HG03565 (cell line): Measurements from ENCODE around the gene SOX8.

Source experiments
- ATAC-seq: cut with Tn5 transposase; IDR thresholded peaks from one replicate; pipeline ENCODE4 v1.9.1; 2021; ENCODE audit warnings: mild to moderate bottlenecking, moderate library complexity; ENCODE audit not compliant: unreplicated experiment

Gene SOX8

DNA sequence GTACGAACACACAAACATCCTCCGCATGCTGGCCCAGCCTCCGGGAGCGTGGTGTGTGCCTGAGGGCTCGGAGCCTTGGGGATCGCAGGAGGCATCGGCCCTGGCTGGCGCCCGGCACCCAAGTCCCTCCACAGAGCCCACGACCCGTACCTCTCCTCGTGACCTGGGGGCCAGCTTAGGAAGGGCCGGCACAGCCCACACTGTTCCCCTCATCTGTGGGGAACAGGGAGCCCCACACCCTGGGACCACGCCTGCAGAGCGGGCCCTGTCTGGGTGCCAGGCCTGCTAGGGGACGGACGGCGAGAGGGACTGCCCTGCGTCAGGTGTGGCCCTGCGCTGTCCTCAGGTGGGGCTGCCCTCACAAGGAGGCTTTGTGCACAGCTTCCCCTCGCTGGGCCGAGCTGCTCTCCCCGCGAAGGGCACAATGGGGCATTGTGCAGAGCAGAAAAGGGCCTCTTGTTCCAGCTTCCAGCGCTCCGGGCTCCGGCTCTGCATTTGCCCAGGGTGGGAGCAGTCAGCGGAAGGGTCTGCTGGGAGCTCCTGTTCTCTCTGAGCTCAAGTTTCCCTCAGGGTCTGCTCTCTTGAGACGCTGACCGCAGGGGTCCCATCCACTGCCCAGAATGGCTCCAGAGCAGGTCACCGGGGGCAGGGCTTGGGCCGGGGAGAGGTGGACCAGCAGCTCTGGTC is 9.1 kb upstream of the SOX8 start:
- ATAC-seq, result no peak

DNA sequence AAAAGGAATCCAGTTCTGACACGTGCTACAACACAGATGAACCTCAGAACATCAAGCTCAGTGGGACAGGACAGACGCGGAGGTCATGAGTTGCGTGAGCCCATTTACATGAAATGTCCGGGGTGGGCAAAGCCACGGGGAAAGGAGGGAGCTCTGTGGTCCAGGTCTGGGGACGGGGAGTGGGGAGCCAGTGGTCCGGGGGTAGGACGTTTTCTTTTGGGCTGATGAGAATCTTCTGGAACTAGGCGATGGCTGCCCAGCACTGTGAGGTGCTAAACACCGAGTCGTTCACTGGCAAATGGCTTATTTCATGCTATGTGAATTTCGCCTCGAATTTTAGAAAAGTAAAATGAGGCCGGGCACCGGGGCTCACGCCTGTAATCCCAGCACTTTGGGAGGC is 8.2 kb upstream of the SOX8 start:
- no peak for ATAC-seq

DNA sequence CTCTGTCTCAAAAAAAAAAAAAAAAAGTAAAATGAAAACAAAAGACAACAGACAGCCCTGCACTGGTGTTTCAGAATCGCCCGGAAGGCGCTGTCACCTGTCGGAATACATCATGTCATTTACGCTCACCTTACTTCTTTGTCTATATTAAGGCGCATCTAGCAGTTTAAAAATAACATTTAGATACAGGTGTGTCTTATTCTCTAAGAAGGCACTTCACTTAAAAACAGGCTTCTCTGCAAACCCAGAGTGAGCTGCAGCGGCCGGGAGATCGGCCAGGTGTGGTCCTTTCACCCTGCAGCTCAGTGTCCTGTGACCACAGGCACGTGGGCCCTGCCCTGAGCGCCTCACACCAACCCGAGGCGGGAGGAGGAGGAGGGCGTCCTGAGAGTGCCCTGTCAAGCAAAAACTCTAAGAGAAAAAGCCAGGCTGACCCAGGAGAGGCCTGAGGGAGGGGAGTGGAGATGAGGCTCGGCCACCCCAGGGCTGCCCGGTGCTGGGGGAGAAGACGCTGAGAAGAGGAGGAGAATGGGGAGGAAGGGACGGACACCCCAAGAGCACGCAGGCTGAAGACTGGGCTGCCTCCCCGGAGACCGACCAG is 7.5 kb upstream of the SOX8 start:
- ATAC-seq, result no peak

DNA sequence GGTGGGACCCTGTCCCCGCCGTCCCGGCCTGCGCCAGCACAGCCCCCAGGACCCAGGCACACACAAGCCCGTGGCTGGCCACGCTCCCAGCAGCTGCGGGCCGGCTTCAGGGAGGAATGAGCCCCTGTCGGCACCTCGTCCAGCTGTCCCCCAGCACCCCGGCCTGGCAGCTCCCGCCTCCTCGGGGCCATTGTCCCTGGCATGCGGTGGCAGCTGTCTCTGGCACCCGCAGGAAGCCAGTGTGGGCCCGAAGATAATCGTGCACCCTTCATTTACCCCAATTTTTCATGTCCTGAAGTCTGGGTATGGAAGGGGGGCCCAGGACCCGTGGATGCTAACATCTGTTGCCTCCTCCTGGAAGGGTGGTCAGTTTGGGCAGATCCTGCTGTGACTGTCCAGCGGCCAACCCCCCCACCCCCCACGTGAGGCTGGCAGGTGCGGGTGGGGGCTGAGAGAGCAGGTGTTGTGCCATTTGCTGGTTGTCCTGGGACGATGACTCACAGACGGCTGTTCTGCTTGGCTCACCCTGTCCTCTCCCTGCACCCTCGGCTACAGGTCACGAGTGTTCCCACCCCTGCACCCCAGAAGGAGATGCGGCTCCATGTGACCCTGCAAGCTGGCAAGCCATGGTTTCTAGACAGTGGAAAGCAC is 6.8 kb upstream of the SOX8 start:
- ATAC-seq, result no peak

DNA sequence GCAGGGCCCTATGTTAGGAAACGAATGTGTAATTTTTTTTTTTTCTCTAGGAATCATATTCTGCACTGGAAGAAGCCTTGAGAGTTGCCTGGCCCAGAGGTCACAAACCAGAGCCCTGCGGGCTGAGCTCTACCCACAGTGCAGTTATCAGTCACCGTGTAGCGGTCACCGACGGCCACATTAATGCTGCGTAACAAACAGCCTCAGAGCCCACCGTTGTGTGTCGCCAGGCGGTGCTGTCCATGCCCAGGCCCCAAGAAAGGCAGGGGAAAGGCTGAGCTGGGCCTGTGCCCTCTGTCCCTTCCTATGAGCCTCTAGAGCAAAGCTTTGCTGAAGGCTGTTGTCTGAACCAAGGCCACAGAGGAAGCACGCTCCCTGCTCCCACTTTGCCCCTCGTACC is 6.3 kb upstream of the SOX8 start:
- ATAC-seq, result no peak

DNA sequence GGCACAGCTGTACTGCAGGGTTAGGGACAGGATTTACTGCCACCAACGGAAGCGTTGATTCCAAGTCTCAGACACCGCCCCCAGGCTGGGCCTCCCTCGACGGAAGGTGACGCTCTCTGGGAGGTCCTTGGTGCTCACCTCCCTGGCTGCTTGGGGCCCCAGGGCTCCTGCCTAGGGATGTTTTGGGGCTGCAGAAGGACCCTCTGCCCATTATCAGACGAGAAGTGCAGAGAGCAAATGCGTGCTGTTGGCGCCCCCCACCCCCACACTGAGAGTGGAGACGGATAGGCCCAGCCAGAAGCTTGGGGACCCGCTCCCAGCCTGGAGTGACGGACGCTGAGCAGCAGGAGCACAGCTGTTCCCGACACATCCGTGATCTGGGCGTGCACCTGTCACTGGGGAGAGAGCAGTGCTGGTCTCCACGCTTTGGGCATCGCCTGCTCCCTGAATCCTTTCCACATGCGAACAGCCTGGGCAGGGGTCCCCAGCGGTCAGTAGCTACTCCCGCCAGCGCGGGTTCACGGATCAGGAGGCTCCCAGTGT is 5.1 kb upstream of the SOX8 start:
- ATAC-seq, result no peak

DNA sequence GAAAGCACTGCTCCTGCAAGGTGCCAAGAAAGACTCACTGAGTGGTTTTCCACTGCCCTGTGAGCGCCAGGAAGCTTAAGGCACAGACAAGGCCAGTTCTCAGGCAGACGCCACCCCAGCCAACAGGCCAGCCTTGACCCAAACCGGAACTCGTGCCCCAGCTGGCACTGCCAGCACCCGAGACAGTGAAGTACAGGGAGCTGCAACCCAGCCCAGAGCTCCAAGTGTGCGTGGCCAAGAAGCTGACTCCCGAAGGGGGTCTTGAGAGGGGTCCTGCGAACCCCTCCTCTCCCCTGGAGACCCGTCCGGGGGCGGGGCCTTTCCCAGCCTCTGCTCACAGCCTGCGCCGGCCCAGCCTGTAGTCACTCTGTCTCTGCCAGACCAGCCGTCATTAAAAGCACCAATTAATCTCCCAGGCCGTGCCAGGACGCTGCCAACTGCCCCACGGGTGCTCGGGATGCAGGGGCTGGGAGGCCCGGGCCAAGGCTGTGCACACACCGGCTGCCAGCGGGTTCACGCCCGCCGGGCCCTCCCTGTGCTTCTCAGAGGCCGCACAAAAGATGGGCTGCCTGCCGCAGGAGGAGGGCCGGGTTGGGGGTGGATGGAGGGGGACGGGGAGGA is 4.4 kb upstream of the SOX8 start:
- no peak for ATAC-seq

DNA sequence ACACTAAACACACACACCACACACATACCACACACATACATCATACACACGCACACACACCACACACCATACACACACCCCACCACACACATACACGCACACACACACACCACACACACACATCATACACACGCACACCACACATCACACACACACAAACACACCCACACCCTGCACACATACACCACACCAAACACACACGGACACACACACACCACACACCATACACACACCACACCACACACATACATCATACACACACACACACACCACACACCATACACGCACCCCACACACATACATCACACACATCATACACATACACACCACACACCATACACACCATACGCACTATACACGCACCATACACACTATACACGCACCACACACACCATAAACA is 3.7 kb upstream of the SOX8 start:
- no peak for ATAC-seq

DNA sequence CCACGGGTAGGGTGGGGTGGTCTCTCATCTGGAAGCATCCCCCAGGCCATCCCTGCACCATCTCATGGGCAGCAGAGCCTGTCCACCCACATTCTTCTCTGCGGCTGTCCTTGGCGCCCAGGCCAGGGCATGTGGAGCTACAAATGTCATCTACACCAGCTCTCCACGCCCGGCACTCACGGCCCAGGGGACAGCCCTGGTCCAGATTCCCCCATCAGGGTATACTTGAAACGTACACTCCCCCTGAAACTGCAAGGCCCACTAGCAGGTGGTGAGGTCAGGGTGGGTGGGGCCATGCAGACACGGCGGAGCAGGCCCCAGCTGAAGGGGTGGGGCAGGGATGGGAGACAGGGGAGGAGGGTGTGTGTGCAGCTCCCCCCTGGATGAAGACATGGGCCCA is 3.2 kb upstream of the SOX8 start:
- ATAC-seq, result no peak

DNA sequence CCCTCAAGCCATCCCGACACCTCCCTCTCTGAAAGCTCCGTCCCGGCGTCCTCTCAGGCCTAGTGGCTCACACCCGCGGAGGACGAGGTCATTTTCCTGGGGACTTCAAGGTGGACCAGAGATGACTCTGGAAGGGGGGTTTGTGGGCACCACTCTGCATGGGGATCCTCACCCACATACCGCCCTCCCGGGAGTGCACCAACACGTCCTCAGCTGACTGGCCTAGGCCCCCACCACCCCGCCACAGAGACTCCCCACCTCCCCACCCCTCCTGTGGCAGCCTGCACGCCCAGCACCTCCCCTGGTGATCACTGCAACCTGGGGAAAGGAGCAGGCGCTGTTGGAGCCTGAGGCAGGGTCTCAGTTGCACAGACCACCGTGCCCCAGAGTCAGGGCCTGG is 2.4 kb upstream of the SOX8 start:
- no peak for ATAC-seq

DNA sequence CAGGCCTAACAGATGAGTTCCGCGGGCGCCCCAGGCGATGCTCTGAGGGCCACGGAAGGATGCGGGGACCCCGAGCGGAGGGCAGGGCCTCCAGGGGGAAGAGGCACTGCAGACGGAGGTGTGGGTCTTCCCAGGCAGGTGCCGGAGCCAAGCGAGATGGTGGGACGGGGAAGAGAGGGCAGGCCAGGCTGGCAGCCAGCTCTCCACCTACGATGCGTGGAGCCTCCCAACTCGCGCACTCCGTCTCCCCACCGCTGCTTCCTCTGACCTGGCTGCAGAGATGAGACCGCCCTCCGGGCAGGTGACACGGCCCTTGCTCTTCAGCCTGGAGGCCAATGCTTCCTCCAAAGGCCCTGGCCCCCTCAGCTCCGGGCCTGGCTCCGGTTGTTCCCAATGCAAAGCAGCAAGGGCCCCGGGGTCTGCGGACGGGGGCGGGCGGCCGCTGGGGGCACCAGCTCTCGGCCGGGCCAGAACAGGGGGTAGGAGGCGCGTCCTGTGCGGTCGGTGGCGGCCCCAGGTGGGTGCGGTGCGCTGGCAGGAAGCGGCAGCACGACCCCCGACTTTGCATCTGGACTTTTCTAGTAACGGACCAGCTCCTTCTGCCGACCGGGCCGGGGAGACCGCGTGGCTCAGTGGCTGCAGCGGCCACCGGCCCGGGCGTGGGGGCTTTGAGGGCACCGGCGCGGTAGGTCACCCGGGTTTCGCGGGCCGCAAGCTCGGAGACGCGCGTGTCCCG is 1.5 kb upstream of the SOX8 start:
- no peak for ATAC-seq

DNA sequence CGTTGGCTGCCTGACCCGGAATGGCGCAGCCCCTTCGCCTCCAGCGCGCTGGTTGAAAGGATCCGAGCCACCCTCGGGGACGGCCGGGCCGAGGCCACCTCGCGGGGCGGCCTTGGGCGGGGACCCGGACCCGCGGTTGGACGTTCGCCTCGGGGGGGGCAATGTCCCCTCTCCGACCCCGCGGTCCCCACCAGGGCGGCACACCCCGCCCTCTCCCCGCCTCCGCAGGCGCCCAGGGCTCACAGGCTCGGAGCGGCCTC is 1.0 kb upstream of the SOX8 start:
- ATAC-seq, result no peak

DNA sequence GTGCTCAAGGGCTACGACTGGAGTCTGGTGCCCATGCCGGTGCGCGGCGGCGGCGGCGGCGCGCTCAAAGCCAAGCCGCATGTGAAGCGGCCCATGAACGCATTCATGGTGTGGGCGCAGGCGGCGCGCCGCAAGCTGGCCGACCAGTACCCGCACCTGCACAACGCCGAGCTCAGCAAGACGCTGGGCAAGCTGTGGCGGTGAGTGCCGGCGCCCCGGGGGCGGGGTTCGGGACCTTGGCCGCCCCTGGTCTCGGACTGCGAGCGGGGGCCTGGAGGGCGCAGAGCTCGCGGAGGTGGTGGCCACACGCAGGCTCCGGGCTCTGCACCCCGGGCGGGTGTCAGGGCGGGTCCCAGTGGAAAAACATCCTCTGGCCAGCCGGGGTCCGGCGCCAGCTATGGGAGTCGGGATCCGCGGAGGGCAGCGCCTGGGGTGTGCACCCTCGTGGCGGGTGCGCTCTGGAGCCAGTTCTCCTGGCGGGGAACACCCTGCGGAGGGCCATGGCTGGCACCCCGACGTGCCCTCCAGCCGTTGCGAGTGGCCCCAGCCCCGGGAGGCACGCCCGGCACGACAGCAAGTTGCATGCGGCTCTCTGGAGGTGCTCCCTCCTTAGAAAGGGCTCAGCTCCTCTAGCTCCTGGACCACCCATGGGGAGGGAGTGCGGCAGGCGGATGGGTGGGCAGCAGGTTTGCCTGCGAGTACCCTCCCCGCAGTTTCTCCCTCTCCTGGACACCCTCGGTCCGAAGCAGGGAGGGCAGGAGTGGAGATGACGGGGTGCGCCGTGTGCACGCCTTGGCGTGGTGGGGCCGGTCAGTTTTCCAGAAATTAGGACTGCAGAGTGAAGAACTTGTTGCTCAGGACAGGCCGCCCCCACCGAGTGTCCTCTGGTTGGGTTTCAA is 824 bp downstream of the SOX8 start:
- no peak for ATAC-seq

DNA sequence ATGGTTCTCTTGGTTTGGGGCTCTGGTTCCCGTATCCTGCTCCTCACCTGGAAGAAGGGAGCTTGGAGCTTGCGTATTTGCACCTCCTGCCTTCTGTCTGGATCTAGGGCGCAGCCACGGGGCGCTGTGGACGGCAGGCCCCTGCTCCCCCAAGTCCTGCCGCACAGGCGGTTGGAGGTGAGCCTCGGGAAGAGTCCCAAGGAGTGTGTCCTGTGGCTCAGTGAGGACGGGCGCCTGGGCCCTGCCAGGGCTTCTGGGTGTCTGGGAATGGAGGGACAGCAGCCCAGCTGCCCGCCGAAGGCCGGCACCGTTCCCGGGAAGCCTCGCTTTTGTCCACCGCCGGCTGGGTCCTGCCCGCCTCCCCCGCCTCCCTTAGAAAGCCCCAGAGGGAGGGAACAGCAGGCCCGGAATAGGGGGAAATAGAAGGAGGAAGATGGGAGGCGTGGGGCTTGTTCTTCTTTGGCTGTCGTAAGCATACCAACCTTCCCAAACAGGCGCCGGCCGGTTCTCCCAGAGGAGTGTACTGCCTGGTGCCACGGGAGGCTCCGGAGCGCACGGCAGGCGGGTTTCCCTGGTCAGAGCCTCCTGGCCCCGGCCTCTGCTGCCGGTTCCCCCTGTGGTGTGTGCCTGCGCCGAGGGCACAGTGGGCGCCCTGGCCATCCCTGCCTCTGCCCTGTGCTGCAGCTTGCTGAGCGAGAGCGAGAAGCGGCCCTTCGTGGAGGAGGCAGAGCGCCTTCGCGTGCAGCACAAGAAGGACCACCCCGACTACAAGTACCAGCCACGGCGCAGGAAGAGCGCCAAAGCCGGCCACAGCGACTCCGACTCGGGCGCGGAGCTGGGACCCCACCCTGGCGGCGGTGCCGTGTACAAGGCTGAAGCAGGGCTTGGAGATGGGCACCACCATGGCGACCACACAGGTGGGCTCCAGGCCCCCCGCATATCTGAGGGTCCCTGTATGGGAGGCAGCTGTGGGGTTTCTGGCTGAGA is 1.8 kb downstream of the SOX8 start:
- ATAC-seq, result no peak

DNA sequence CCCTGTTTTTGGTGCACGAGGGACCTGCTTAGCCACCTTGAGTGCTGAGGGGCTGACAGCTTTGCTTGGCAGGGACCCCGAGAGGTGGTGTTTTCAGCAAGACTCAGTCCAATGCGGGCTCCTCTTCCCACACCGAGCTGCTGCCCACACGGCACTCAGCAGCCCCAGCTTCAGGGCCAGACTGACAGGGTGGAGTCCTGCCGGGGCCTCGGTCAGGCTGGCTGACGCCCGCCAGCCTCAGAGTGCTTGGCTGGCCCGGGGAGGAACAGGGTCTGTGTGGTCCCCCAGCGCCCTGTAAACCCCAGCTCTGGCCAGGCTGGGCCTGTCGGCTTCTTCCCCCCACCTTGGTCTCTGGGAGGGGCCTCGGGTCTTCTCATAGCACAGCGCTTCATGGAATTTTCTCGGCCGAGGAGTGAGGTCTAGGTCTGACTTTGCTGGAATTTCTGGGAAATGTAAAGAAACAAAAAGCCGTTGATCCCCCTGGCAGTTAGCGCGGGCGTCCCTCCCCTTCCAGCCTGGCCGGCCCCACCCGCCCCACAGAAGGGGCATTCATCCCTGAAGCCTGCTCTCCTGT is 2.6 kb downstream of the SOX8 start:
- ATAC-seq, result no peak

DNA sequence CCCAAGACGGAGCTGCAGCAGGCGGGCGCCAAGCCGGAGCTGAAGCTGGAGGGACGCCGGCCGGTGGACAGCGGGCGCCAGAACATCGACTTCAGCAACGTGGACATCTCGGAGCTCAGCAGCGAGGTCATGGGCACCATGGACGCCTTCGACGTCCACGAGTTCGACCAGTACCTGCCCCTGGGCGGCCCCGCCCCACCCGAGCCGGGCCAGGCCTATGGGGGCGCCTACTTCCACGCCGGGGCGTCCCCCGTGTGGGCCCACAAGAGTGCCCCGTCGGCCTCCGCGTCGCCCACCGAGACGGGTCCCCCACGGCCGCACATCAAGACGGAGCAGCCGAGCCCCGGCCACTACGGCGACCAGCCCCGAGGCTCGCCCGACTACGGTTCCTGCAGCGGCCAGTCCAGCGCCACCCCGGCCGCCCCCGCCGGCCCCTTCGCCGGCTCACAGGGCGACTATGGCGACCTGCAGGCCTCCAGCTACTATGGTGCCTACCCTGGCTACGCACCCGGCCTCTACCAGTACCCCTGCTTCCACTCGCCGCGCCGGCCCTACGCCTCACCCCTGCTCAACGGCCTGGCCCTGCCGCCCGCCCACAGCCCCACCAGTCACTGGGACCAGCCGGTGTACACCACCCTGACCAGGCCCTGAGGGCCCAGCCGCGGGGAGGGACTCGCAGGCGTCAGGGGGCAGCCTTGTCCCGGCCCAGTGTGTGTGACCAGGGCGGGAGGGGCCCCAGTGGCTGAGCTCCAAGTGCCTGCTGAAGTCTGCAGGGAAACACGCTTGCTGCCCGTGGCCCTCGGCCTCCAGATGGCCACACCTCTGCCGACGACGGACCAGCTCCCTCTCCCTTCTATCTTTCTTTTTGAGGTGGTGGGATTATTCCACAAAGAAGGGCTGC is 3.4 kb downstream of the SOX8 start:
- no peak for ATAC-seq

DNA sequence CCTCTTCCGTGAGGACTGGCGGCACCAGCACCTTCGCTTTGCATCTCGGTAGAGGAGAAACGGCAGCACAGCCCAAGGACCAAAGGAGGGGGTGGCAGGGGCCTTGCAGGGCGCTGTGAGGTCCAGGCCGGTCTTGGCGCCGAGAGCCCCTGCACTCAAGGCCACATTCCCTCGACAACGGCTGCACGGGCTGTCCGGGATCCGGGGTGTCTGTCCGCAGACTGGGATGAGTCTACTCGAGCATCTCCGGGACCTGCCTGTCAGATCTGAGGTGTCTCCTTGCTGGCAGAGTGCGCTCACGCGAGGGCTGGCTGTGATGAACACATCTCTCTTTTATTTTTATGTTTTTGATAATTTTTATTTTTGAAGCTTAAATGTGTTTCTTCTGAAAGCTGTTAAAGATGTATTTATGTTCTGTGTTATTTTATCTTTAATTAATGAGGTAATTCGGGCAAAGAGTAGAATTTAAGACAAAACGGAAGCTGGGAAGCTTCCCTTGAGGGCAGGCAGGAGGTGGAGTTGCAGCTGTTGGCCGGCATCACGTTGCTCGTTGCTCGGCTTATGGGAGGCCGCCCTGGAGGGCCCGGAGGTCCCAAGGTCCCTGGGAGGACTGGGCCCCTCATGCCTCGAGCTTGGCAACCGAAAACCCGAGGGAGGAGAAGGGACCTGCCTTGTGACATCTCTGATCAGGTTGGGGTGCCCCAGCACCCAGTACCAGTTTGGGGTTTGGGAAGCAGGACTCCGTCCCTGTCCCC is 4.3 kb downstream of the SOX8 start:
- no peak for ATAC-seq
